HG03139 (cell line): ENCODE results near the gene FCRL6.

ENCODE experiments used
- ATAC-seq: cut with Tn5 transposase; IDR thresholded peaks from one replicate; pipeline ENCODE4 v1.9.1; 2021; ENCODE audit not compliant: unreplicated experiment

FCRL6 gene

GRCh38 chr1:159861218-159861617 lies 59.1 kb downstream of the FCRL6 start:
- no peak for ATAC-seq

- no peak for ATAC-seq
Measured at GRCh38 chr1:159862031-159862430, 59.9 kb downstream of the FCRL6 start.

GRCh38 chr1:159862557-159862956 lies 60.4 kb downstream of the FCRL6 start, which contains the start of gene VSIG8:
Gene VSIG8 (minus strand): TSS chr1:159862657. CDS start chr1:159862521, 136 bp downstream.
- no peak for ATAC-seq

GRCh38 chr1:159864262-159864661 lies 62.1 kb downstream of the FCRL6 start:
- ATAC-seq, result no peak
